Stimulated activated CD4-positive, alpha-beta T cell treated with anti-CD3 and anti-CD28 coated beads, Interleukin-12 subunit alpha, Interleukin-12 subunit beta, amount 100 ng/mL, for 48 hours (primary cell): ENCODE results near the gene OCIAD2.
"Not testable (repeated sequence)": the region's sequence is repeated elsewhere in the genome, so short reads cannot be mapped to it uniquely, and the experiment has no call there.

ENCODE experiments used
- DNase-seq, 3 donors: peaks; one replicate each; pipeline ENCODE4 v3.0.0-alpha.2; 2020; ENCODE audit warnings: low read depth in 2 of 3, low spot score in 1 of 3

OCIAD2 gene

DNA sequence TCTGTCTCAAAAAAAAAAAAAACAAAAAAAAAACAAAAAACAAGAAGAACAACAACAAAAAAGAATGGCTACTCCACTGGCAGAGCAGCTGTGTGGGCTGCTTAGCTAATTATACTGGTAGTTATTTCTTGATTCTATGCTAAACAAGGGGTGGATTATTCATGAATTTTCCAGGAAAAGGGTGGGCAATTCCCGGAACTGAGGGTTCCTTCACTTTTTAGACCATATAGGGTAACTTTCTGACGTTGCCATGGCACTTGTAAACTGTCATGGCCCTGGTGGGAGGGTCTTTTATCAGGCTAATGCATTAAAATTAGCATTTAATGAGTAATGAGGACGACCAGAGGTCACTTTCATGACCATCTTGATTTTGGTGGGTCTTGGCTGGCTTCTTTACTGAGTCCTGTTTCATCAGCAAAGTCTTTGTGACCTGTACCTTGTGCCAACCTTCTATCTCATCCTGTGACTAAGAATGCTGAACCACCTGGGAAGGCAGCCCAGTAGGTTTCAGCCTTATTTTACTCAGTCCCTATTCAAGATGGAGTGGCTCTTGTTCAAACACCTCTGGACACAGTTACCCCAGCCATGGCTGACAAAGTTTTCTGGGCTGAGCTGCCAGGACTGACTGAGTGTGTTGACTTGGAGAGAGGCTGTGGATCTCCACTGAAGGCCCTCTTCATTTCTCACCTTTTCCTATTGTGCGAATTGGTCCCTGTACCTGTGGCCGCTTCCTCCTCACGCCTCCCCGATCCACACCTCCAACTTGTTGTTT, 1.3 kb upstream of the OCIAD2 start:
- no peak for DNase-seq

DNA sequence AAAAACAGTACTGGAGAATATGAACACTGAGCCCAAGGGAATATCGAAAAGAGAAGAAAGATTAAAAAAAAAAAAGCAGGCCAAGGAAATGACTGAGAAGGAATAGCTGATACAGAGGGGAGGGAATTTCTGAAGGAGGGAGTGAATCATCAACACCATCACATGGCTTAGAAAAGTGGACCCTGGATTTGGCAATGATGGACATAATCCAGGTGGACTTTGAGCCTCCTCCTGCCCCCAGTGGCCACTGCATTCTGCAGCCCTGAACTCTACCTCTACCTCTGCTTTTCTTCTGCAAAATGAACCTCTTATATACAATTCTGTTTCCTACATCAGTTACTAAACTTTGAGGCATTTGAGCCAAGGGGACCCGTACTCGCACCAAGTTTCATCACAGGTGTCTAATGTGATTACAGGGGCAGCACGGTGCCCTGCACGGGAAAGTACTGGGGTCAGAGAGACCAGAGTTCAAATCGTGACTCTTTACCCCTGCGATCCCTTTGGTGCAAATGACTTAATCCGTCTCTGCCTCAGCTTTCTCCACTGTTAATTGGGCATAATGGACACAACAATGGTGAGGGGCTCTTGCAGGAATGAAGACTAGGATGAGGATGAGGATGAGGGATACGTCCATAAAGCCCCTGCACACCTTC, 1.1 kb downstream of the OCIAD2 start:
- DNase-seq = no peak

DNA sequence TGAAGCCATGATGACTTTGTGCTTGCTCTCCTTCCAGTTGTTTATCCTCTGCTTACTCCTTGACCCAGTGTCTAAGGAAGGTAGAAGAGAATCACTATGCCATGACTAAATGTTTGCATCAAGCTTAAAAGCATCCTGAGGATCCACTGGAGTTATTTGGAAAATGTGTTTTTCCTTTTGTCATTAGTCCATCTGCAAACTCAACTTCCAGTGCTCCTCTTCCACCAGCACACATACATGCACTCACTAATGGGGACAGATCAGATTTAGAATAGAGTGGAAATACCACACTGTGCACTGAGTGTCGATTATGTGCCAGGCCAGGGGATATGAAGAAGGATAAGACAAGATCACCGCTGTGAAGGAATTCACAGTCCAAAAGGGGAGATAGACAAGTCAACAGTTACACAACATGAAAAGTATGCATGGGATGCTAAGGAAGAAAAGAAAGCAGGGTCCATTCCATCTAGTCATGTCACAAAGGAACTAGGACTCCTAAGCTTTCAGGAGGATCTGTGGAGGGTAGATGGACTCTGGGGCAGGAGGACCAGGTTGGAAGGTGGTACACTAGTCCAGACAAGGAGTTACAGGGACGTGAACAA, 1.9 kb downstream of the OCIAD2 start:
- no peak for DNase-seq

DNA sequence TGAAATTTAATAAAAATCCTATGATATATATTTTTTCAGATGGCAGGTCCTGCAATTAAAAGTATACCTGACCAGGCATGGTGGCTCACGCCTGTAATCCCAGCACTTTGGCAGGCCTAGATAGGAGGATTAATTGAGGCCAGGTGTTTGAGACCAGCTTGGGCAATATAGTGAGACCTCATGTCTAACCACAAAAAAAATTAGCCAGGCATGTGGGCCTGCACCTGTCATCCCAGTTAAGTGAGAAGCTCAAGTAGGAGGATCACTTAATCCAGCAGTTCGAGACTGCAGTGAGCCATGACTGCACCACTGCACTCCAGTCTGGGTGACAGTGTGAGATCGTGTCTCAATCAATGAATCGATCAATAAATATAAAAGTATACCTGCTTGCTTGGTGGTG, 2.5 kb downstream of the OCIAD2 start:
- no peak for DNase-seq

DNA sequence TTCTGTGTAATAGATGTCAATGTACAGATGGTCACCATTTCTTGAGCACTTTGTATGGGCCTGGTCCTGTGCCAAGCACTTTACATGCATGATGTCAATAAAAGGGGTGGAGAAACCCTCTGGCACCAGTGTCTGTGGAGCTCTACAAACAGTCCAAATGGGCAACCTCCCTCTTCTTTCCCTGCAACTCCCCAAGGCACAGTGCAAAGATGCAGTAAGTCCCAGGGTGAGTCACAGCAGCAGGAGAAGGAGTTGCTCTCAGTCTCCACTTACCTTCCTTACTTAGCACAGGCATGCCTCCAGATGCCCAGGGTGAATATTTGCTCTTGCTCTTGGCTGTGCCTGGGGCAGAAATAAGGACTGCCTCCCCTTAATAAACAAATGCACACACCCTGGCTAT, 4.3 kb downstream of the OCIAD2 start:
- DNase-seq = no peak

DNA sequence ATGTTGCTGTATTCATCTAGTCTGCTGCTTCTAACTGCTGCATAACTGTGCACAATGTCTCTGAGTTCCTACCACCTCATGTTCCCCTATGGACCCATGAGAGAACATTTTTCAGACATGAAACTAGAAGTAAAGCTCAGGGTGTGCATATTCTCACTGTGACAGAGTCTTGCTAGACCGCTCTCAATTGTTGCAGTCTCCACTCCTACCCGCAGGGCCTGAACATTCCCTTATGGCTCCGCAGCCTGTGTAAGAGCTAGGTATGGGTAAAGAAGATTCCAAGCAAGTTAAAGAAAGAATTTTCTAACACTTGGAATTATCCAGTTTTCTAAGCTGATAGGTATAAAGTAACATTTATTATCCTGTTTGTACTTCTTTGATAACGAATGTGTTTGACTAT, 5.4 kb downstream of the OCIAD2 start:
- DNase-seq = no peak

DNA sequence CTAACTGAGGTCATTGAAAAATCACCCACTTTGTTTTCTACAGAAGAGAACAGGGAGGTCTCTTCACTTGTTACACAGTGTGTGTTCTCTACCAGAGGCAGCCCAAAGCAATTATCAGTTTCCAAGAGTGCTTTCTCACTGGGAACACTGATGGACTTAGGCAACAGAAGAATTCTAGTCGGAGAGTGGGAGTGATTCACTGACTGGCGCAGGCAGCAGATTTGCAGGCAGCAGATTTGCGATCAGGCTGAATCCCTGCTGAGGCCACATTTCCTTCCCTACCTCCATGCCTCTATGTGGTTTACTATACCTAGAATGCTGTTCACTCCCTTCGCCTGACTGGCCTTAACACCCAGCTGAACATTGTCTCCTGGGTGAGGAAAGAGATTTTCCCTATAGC, 6.6 kb downstream of the OCIAD2 start:
- DNase-seq = no peak

DNA sequence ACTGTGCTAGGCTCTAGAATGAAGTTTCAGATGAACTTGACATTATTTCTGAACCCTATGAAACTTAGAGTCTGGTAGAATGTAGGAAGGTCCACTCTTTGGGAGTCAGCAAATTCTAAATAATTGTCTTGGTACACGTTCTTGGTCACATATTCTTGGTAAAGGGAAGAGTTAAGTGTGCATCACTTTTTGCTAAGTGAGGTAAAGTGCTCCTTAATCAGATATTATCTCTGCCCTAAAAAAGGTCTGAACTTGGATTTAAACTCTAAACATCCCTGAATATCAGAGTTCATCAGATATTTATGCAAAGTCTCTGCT, 7.2 kb downstream of the OCIAD2 start:
- no peak for DNase-seq

DNA sequence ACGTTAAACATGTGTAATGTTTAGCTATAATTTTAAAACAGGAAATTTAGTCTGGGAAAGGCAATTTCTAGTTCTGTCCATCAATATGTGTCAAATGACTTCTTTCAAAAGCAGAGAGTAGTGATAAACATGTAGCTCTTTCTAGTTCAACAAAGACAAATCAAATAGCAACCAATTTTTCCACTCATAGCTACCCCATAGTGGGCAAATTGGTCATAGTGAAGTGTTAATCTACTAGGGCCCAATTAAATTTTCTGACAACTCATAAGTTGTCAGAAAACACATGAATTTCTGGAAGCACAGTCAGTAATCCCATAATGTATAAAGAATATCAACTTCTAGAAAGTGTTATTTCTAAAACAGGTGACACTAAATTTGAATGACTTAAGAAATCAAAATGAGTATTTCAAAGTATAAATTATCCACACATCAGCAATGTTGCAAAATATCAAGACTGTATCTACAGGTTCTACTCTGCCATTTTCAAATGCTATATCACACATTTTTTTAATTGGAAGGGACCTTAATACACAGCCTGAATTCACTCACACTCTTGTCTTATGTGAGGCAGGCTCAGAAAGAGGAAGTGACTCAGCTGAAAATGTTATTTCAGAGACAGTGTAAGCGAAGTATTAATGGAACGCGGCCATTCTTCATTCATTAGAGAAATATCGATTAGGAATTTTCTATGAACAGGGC, 7.7 kb downstream of the OCIAD2 start:
- no peak for DNase-seq

DNA sequence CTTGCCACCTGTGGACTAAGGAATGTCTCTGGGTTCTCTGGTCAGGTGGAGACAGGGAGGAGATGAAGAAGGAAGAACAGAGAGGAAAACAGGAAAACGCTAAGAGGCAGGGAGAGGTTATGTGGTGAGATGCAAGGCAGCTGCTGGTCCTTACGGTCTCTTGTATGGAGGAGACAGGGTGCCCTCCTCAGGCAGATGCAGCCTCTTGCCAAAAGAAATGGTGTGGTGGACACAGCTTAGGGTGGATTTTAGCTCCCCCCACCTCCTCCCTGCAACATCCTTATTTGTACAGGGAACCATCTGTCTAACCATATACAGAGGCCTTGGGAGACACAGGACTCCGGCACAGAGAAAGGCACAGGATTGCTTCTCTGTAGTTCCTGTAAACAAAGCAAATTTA, 9.7 kb downstream of the OCIAD2 start:
- DNase-seq = no peak

DNA sequence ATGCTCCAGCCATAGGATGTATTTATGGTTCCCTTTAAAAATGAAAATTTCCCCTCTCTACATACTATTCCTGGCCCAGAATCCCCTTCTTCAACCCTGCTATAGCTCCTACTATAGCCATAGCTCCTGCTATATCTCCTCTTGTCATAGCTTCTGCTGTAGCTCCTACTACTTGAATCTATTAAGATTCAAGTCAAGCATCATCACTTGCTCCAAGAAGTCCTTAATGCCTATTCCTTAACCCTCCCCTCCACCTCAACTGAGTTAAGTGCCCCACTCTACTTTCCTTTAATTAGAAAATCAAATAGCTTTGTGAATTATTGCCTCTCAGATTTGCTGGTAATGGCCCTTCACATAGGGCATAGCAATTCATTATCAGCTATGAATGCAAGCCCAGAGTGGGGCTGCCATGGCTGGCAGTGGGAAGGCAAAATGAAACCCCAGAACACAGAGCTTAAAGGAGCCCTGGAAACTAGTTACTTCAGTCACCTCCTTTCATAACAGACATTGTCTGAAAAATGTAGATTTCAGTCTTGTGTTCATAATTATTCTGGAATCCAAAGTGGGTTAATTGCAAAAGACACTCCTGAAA, 15.4 kb downstream of the OCIAD2 start:
- DNase-seq = no peak

DNA sequence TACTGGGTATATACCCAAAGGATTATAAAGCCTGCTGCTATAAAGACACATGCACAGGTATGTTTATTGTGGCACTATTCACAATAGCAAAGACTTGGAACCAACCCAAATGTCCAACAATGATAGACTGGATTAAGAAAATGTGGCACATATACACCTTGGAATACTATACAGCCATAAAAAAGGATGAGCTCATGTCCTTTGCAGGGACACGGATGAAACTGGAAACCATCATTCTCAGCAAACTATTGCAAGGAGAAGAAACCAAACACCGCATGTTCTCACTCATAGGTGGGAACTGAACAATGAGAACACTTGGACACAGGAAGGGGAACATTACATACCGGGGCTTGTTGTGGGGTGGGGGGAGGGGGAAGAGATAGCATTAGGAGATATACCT, 16.8 kb downstream of the OCIAD2 start:
- DNase-seq = not testable (repeated sequence)

DNA sequence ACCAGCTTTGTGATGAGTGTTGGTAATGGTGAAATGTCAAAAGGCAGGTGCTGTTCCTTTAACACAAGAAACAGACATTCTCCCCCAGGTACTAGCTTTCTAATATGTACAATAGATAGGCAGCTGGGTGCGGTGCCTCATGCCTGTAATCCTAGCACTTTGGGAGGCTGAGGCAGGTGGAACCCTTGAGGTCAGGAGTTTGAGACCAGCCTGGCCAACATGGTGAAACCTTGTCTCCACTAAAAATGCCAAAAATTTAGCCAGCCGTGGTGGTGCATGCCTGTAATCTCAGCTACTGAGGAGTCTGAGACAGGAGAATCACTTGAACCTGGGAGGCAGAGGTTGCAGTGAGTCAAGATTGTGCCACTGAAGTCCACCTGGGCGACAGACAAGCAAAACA, 24.9 kb downstream of the OCIAD2 start:
- DNase-seq = not testable (repeated sequence)

DNA sequence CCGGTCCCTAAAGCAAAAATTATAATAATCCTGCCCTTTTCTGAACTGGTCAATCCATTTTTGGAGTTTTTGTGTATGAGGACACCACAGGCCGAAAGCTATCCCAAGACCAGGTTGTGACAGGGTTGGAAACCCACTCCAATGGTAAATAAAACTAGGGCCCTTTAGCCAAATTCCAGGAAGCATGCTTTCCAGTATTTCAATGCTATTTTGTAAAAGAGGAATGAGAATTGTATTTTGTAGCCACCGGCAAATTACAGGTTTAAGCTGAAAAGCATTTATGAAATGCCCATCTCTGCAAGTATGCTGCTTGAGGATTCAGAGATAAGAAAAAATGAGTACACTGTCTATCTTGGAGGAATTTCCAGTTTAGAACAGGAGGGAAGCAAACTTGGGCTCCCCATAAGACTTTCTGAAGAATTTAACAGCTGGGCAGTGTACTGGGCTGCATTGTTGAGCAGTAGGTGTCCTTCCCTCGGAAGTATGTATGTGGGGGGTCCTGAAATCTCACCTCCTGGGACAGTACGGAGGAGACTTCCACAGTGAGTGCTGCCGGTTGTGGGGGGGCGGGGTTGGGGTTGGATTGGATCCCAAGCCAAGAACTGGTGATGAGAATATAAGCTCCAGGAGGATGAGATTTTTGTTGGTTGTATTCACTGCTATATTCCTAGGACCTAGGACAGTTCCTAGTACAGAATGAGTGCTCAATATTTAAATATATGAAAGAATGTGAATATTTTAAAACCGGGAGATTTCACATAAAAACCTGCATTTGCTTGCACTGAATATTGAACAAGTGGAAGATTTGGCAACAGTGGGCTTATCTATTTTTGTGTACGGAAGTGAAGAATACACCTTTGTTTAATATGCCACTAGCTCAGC, 26.8 kb downstream of the OCIAD2 start:
- DNase-seq = no peak

DNA sequence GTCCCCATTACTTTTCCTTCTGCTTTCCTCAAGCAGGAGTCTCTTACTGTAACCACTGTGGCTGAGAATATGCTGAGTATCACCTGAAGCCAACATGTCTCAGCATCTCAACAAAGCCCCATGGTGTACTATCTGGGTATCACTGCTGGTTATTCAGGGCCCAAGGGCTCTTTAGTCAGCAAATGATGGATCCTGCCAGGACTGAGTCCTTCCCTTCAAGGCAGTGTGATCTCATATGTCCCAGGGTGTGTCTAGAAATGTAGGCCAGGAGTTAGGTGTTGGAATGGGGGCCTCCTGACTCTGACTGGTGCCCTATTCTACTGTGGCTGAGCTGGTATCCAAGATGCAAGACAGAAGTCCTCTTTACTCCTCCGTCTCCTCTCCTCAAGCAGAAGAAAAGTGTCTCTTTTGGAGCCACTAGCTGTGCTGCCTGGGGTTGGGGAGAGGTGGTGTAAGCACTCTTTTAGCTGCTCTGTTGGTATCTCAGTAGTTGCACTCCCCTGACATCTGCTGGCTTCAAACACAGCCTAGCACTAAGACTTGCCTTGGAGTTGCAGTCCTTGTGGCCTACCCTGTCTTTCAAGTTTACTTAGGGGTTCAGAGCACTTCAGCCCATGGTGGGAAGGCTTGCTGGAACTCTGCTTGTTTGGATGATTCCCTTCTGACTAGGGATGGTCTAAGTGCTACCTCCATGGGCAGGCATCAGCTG, 28.6 kb downstream of the OCIAD2 start:
- DNase-seq = no peak

DNA sequence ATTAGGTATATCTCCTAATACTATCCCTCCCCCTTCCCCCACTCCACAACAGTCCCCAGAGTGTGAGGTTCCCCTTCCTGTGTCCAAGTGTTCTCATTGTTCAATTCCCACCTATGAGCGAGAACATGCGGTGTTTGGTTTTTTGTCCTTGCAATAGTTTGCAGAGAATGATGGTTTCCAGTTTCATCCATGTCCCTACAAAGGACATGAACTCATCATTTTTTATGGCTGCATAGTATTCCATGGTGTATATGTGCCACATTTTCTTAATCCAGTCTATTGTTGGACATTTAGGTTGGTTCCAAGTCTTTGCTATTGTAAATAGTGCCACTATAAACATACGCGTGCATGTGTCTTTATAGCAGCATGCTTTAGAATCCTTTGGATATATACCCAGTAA, 41.9 kb downstream of the OCIAD2 start:
- DNase-seq = not testable (repeated sequence)

DNA sequence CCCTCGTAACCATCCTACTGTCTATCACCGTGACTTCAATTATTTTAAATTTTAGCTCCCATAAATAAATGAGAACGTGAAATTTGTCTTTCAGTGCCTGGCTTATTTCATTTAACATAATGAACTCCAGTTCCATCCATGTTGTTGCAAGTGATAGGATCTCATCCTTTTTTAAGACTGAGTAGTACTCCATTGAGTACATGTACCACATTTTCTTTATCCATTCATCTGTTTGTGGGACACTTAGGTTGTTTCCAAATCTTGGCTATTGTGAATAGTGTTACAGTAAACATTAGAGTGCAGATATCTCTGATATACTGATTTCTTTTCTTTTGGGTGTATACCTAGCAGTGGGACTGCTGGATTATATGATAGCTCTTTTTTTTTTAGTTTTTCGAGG, 42.8 kb downstream of the OCIAD2 start:
- no peak for DNase-seq

DNA sequence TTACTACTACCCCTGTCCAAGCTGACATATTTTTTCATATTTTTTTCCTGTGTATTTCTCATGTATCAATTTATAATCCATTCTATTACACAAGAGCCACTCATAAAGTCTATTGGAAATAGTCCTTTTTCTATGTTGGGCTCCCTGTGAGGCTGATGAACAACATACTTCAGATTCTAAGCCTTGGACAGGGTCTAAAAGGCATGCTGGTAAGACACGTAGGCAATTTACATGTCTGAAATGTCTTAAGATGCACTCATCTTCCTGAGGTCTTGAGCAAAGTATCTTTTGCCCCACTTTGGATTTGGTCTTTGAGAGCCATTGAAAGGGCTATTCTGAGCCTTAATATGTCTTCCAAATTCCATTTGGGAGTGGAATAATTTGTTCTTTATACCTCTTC, 43.9 kb downstream of the OCIAD2 start:
- DNase-seq = no peak

DNA sequence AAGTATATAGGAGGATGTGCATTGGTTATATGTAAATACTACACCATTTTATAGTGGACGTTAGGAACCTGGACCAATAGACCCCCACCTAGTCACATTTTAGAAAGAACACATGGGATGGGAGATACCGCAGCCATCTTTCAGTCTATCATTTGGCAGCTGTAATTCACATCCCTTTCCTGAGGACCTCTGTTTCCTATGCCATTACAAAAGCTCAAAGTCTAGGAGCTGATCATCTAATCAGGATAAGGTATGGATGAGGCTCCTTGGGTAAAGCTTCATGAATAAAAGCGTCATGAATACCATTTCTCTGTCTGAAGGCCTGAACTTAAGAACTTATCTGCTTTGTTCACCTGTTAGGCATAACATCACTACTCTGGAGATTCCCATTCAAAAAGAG, 44.5 kb downstream of the OCIAD2 start:
- DNase-seq = no peak

DNA sequence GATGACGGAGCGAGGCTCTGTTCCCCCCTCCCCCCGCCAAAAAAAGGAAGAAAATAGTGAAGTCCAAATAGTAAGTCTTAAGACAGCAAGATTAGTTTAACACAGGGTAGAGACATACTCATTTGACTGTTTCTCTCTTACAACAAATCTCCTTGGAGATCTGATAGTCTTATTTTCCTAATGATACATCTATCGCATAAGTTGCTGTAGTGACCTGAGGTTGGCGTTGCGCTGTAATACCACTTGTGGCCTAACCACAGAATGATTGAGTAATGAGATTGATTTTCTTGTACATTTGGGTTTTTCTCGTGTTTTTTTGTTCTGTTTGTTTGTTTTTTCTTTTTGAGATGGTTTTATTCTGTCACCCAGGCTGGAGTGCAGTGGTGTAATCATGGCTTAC, 48.4 kb downstream of the OCIAD2 start:
- DNase-seq = no peak
